Right cardiac atrium (tissue), 5 donors: ENCODE data around the gene IGF2R. TPM values are rescaled to one million over a fixed set of nuclear protein-coding genes. Genes with fewer than 3 reads are reported as not detected.

Experiments
- ATAC-seq, 2 donors: fragments of 200-7000 bp; cut with Tn5 transposase; one replicate each; pipeline versions ENCODE4 v1.8.0 to v1.9.1; 2020; ENCODE audit warnings: moderate library complexity in 2 of 2, mild to moderate bottlenecking in 1 of 2
- DNase-seq, 3 donors: peaks; one replicate each; pipeline ENCODE4 v3.0.0-alpha.2; 2020
- H3K27ac ChIP-seq: one replicate; pipeline ENCODE4 v1.5.1; 2013; ENCODE audit warnings: mild to moderate bottlenecking, low read length, control low read depth, moderate library complexity
- H3K27me3 ChIP-seq: one replicate; pipeline ENCODE4 v1.6.1; 2013; ENCODE audit not compliant: control insufficient read depth, insufficient read depth
- H3K4me1 ChIP-seq: one replicate; pipeline ENCODE4 v1.6.1; 2013; ENCODE audit warnings: low read length; ENCODE audit not compliant: control insufficient read depth, insufficient read depth
- H3K4me3 ChIP-seq: one replicate; pipeline ENCODE4 v1.5.1; 2013; ENCODE audit warnings: low read length, control low read depth
- H3K9me3 ChIP-seq: one replicate; pipeline ENCODE4 v1.6.1; 2013; ENCODE audit warnings: low read length; ENCODE audit not compliant: control insufficient read depth
- WGBS: extraction: QIAGEN DNeasy Blood & Tissue Kit; methylation state at CpG from one replicate; pipeline ENCODE4 v1.1.7; 2013; 5-methylcytosine and 5-hydroxymethylcytosine counted together
- intact Hi-C, 4 donors: fragments of 100-400 bp; cut with DNase I; formaldehyde crosslinking; loops; one replicate each; pipeline versions ENCODE4 v1.11.0 to v1.14.0; 2022 to 2023
- polyA plus RNA-seq: library from polyadenylated mRNA; stranded (reverse); fragments of 200-250 nt; gene quantifications from one replicate; pipeline ENCODE4 v1.2.3, GENCODE V29; 2013
- total RNA-seq, 4 donors: library from RNA; stranded (reverse); fragmentation: NEBNext Ultra II Directional; extraction: Animal tissue kit (Norgen Biotek cat#: 25700); gene quantifications; one replicate each; pipeline ENCODE4 v1.2.1, GENCODE V29; 2021
- donor health status: healthy with polysubstance abuse.
- donor health status: DM: no; HTN: yes; CAD: no.
- donor health status: DM: no; HTN: no; CAD: no.
- donor health status: DM: no; HTN: yes; CAD: no; lungs with severe emphysema.
- donor health status: DM: yes; HTN: yes; CAD: no.

IGF2R gene
- total and polyA plus RNA-seq, 5 donors: 19.6 to 48.9 (median 46.5) TPM

GRCh38 chr6:159977255-159977903 is 8.5 kb downstream of the IGF2R start:
- 32% methylated on average over 14 of the region's 14 CpGs for WGBS

GRCh38 chr6:159977904-159978268 is 9.0 kb downstream of the IGF2R start:
- intact Hi-C loops: loop anchor here in 3 of 4 donors (10.0 kb wide), 2 partner anchors 57 to 67 kb away; no protein-coding TSS in a partner anchor
- Histone ChIP-seq H3K4me3 (no peak overlapping the region), H3K9me3 (no peaks in the 10 kb centered on the region), H3K27me3 (no peaks in the 10 kb centered on the region), H3K4me1 (peaks cover 37% of the 10 kb centered on the region), H3K27ac (peak overlapping the region; percentile 80)
- no peak for ATAC-seq
- DNase-seq: no peak
- WGBS: 50% methylated on average over 8 of the region's 8 CpGs

More at GRCh38 chr6:159977255-159977903, 8.5 kb downstream of the IGF2R start:
- no peak overlapping the region for H3K4me3 ChIP-seq
- ATAC-seq (peak; percentile 62 to 82), DNase-seq (peak; percentile 67 to 91 (median 90))
- H3K27me3 ChIP-seq: no peaks in the 10 kb centered on the region
- peaks cover 39% of the 10 kb centered on the region for H3K4me1 ChIP-seq
- H3K27ac ChIP-seq: peak overlapping the region; percentile 80
- intact Hi-C loops: loop anchor here in 3 of 4 donors (10.0 kb wide), 2 partner anchors 57 to 67 kb away; no protein-coding TSS in a partner anchor
- H3K9me3 ChIP-seq: no peaks in the 10 kb centered on the region

GRCh38 chr6:159978291-159979135 is 9.6 kb downstream of the IGF2R start:
- H3K9me3 ChIP-seq: no peaks in the 10 kb centered on the region
- DNase-seq (no peak), ATAC-seq (no peak)
- H3K27me3 ChIP-seq: no peaks in the 10 kb centered on the region
- peaks cover 38% of the 10 kb centered on the region for H3K4me1 ChIP-seq
- WGBS: 52% methylated on average over 13 of the region's 13 CpGs
- H3K27ac ChIP-seq: peak overlapping the region; percentile 65
- no peak overlapping the region for H3K4me3 ChIP-seq
- intact Hi-C loops: loop anchor here in 3 of 4 donors (10.0 kb wide), 2 partner anchors 56 to 66 kb away; no protein-coding TSS in a partner anchor

- no peak overlapping the region for H3K4me3 ChIP-seq
- intact Hi-C loops: loop anchor here in 3 of 4 donors (10.0 kb wide), 2 partner anchors 55 to 65 kb away; no protein-coding TSS in a partner anchor
- H3K4me1 ChIP-seq: peaks cover 37% of the 10 kb centered on the region
- no peaks in the 10 kb centered on the region for H3K9me3 ChIP-seq
- peak in 1 of 2 donors; percentile 50 for ATAC-seq
- 75% methylated on average over 11 of the region's 11 CpGs for WGBS
- peak overlapping the region; percentile 46 for H3K27ac ChIP-seq
- DNase-seq: no peak
- H3K27me3 ChIP-seq: no peaks in the 10 kb centered on the region
These were observed 10.4 kb downstream of the IGF2R start for GRCh38 chr6:159979136-159979874.

GRCh38 chr6:159980474-159980873 is 11.6 kb downstream of the IGF2R start:
- WGBS: 87% methylated on average over 5 of the region's 5 CpGs
- H3K9me3 ChIP-seq: no peaks in the 10 kb centered on the region
- peaks cover 39% of the 10 kb centered on the region for H3K4me1 ChIP-seq
- no peaks in the 10 kb centered on the region for H3K27me3 ChIP-seq
- ATAC-seq (no peak), DNase-seq (no peak)
- intact Hi-C loops: no loop called here
- H3K4me3 ChIP-seq: no peak overlapping the region
- H3K27ac ChIP-seq: no peak overlapping the region

- H3K27ac ChIP-seq: peak overlapping the region; percentile 15
- 92% methylated on average over 6 of the region's 6 CpGs for WGBS
- H3K4me3 ChIP-seq: no peak overlapping the region
- DNase-seq (no peak), ATAC-seq (no peak)
- H3K27me3 ChIP-seq: no peaks in the 10 kb centered on the region
- peaks cover 39% of the 10 kb centered on the region for H3K4me1 ChIP-seq
- no peaks in the 10 kb centered on the region for H3K9me3 ChIP-seq
- intact Hi-C loops: no loop called here
These were observed 12.2 kb downstream of the IGF2R start for GRCh38 chr6:159981071-159981402.

- DNase-seq (peak in 1 of 3 donors; percentile 72), ATAC-seq (peak; percentile 28 to 65)
- Histone ChIP-seq H3K27ac (peak overlapping the region; percentile 92), H3K9me3 (no peaks in the 10 kb centered on the region), H3K27me3 (no peaks in the 10 kb centered on the region), H3K4me1 (peaks cover 39% of the 10 kb centered on the region), H3K4me3 (no peak overlapping the region)
- intact Hi-C loops: no loop called here
- 35% methylated on average over 16 of the region's 16 CpGs for WGBS
These were observed 12.7 kb downstream of the IGF2R start for GRCh38 chr6:159981403-159982245.

- WGBS: 62% methylated on average over 6 of the region's 6 CpGs
- DNase-seq (no peak), ATAC-seq (peak; percentile 23 to 46)
- no peak overlapping the region for H3K4me3 ChIP-seq
- H3K4me1 ChIP-seq: peaks cover 29% of the 10 kb centered on the region
- H3K9me3 ChIP-seq: no peaks in the 10 kb centered on the region
- H3K27me3 ChIP-seq: no peaks in the 10 kb centered on the region
- H3K27ac ChIP-seq: peak overlapping the region; percentile 27
- intact Hi-C loops: no loop called here
These were observed 14.0 kb downstream of the IGF2R start for GRCh38 chr6:159982731-159983506.

- WGBS: 37% methylated on average over 2 of the region's 2 CpGs
- intact Hi-C loops: no loop called here
- H3K4me1 ChIP-seq: peaks cover 24% of the 10 kb centered on the region
- peak; percentile 22 to 35 for ATAC-seq
- no peak for DNase-seq
- H3K9me3 ChIP-seq: no peaks in the 10 kb centered on the region
- H3K27ac ChIP-seq: no peak overlapping the region
- no peak overlapping the region for H3K4me3 ChIP-seq
- no peaks in the 10 kb centered on the region for H3K27me3 ChIP-seq
These were observed 14.8 kb downstream of the IGF2R start for GRCh38 chr6:159983641-159984080.
